KOPT-K1 (cell line): ENCODE measurements around the gene PDZD4.

ENCODE experiments used
- H3K27ac ChIP-seq: fragments of 200-600 bp; sonication (generic); 2 replicates; pipeline ENCODE4 v1.5.1; 2016; ENCODE audit warnings: antibody characterized with exemption, mild to moderate bottlenecking, low read depth, low read length; ENCODE audit not compliant: poor library complexity, severe bottlenecking
- H3K36me3 ChIP-seq: fragments of 200-600 bp; sonication (generic); 2 replicates; pipeline ENCODE4 v1.5.1; 2017; ENCODE audit warnings: antibody characterized with exemption, mild to moderate bottlenecking, low read length, moderate library complexity; ENCODE audit not compliant: insufficient read depth
- H3K9me3 ChIP-seq: fragments of 200-600 bp; sonication (generic); 2 replicates; pipeline ENCODE4 v1.5.1; 2017; ENCODE audit warnings: antibody characterized with exemption, low read length, mild to moderate bottlenecking; ENCODE audit not compliant: insufficient read depth, poor library complexity, severe bottlenecking

Gene PDZD4

GRCh38 chrX:153829799-153830639 is at the start of gene PDZD4:
Gene PDZD4, minus strand, starts transcription at chrX:153830544. Its CDS starts 246 bp downstream, at chrX:153830298.
- H3K27ac ChIP-seq: no peak within 1 kb of the TSS
- no peaks in the 10 kb centered on the region for H3K9me3 ChIP-seq
- H3K36me3 ChIP-seq: no peaks in the 10 kb centered on the region

- Histone ChIP-seq H3K9me3 (no peaks in the 10 kb centered on the region), H3K36me3 (no peaks in the 10 kb centered on the region), H3K27ac (peak overlapping the region; percentile 14)
Observed at GRCh38 chrX:153879741-153880439, 49.5 kb upstream of the PDZD4 start.

GRCh38 chrX:153878969-153879653 is 48.8 kb upstream of the PDZD4 start:
- Histone ChIP-seq H3K36me3 (no peaks in the 10 kb centered on the region), H3K27ac (peak overlapping the region; percentile 14), H3K9me3 (no peaks in the 10 kb centered on the region)

GRCh38 chrX:153878345-153878744 is 48.0 kb upstream of the PDZD4 start:
- no peaks in the 10 kb centered on the region for H3K9me3 ChIP-seq
- peak overlapping the region; percentile 13 for H3K27ac ChIP-seq
- no peaks in the 10 kb centered on the region for H3K36me3 ChIP-seq

- Histone ChIP-seq H3K27ac (peak overlapping the region; percentile 13), H3K9me3 (no peaks in the 10 kb centered on the region), H3K36me3 (no peaks in the 10 kb centered on the region)
Observed at GRCh38 chrX:153877571-153878261, 47.4 kb upstream of the PDZD4 start.

GRCh38 chrX:153876112-153876491 is 45.8 kb upstream of the PDZD4 start:
- H3K27ac ChIP-seq: no peak overlapping the region
- H3K9me3 ChIP-seq: no peaks in the 10 kb centered on the region
- no peaks in the 10 kb centered on the region for H3K36me3 ChIP-seq

- Histone ChIP-seq H3K36me3 (no peaks in the 10 kb centered on the region), H3K9me3 (no peaks in the 10 kb centered on the region), H3K27ac (no peak overlapping the region)
Observed at GRCh38 chrX:153875391-153876111, 45.2 kb upstream of the PDZD4 start.

GRCh38 chrX:153874366-153875125 is 44.2 kb upstream of the PDZD4 start:
- Histone ChIP-seq H3K36me3 (no peaks in the 10 kb centered on the region), H3K9me3 (no peaks in the 10 kb centered on the region), H3K27ac (no peak overlapping the region)

GRCh38 chrX:153874085-153874365 is 43.7 kb upstream of the PDZD4 start:
- Histone ChIP-seq H3K27ac (no peak overlapping the region), H3K9me3 (no peaks in the 10 kb centered on the region), H3K36me3 (no peaks in the 10 kb centered on the region)

GRCh38 chrX:153873282-153874084 is 43.1 kb upstream of the PDZD4 start:
- H3K27ac ChIP-seq: no peak overlapping the region
- H3K9me3 ChIP-seq: no peaks in the 10 kb centered on the region
- H3K36me3 ChIP-seq: no peaks in the 10 kb centered on the region

- H3K27ac ChIP-seq: no peak overlapping the region
- H3K36me3 ChIP-seq: no peaks in the 10 kb centered on the region
- no peaks in the 10 kb centered on the region for H3K9me3 ChIP-seq
Observed at GRCh38 chrX:153871946-153872878, 41.9 kb upstream of the PDZD4 start.

GRCh38 chrX:153871451-153871850 is 41.1 kb upstream of the PDZD4 start:
- no peak overlapping the region for H3K27ac ChIP-seq
- no peaks in the 10 kb centered on the region for H3K9me3 ChIP-seq
- H3K36me3 ChIP-seq: no peaks in the 10 kb centered on the region
